Panc1 (cell line): ENCODE results near the gene MTMR2. TPM values are rescaled to one million over a fixed set of nuclear protein-coding genes. Genes with fewer than 3 reads are reported as not detected.

Experiments used
- ATAC-seq: fragments of 200-7000 bp; cut with Tn5 transposase; 2 replicates; pipeline ENCODE4 v1.9.1; 2020; ENCODE audit warnings: mild to moderate bottlenecking, moderate library complexity
- BruUV-seq: library from RNA; stranded (reverse); fragments of 400-500 nt; replicated peaks from 2 replicates; lab custom pipeline; 2021; lab: Mats Ljungman, UMichigan
- CTCF ChIA-PET: fragments of 300-600 bp; sonication (Branson Sonifier 250); formaldehyde crosslinking; loops from one replicate; lab custom pipeline; 2022; ENCODE audit warnings: antibody characterized with exemption; lab: Charles Lee
- POLR2A ChIA-PET: fragments of 300-600 bp; sonication (Branson Sonifier 250); formaldehyde crosslinking; loops from one replicate; lab custom pipeline; 2022; ENCODE audit warnings: antibody characterized with exemption; lab: Charles Lee
- DNase-seq: peaks from one replicate; pipeline ENCODE4 v3.0.0-alpha.2; 2010; ENCODE audit warnings: low read depth, low spot score
- H3K27ac ChIP-seq: 2 replicates; pipeline ENCODE4 v1.5.1; 2011; ENCODE audit warnings: mild to moderate bottlenecking, low read length, inconsistent platforms
- H3K27me3 ChIP-seq: fragments of 200-500 bp; sonication (Bioruptor generic); 2 replicates; pipeline ENCODE4 v1.6.0; 2014; ENCODE audit warnings: low read length, inconsistent platforms; ENCODE audit not compliant: control insufficient read depth, insufficient read depth
- H3K36me3 ChIP-seq: fragments of 200-500 bp; sonication (Bioruptor generic); 2 replicates; pipeline ENCODE4 v1.5.1; 2014; ENCODE audit warnings: inconsistent platforms, mild to moderate bottlenecking, low read length, moderate library complexity; ENCODE audit not compliant: control insufficient read depth, insufficient read depth
- H3K4me1 ChIP-seq: 2 replicates; pipeline ENCODE4 v1.5.1; 2011; ENCODE audit warnings: inconsistent platforms, mild to moderate bottlenecking, low read length, moderate library complexity; ENCODE audit not compliant: control insufficient read depth, insufficient read depth
- H3K4me3 ChIP-seq, 2 experiments: 2 replicates each; pipeline ENCODE4 v1.5.1; 2011 to 2012; ENCODE audit warnings: low read depth in 2 of 2, low read length in 2 of 2, mild to moderate bottlenecking in 2 of 2, inconsistent platforms in 1 of 2, moderate library complexity in 1 of 2
- H3K9me3 ChIP-seq: fragments of 200-500 bp; sonication (Bioruptor generic); 2 replicates; pipeline ENCODE4 v1.5.1; 2014; ENCODE audit warnings: low read depth, mild to moderate bottlenecking, inconsistent platforms, low read length, moderate library complexity; ENCODE audit not compliant: control insufficient read depth, insufficient read depth
- CTCF ChIP-seq: fragments of 450-650 bp; IDR thresholded peaks from 2 replicates; pipeline ENCODE4 v1.5.1; 2017; ENCODE audit warnings: mild to moderate bottlenecking
- POLR2AphosphoS5 ChIP-seq: IDR thresholded peaks from 2 replicates; pipeline ENCODE4 v1.6.1; 2012; ENCODE audit warnings: mild to moderate bottlenecking, low read depth, low read length, moderate library complexity
- SIN3A ChIP-seq: IDR thresholded peaks from 2 replicates; pipeline ENCODE4 v1.6.1; 2012; ENCODE audit warnings: low read depth, mild to moderate bottlenecking, low read length, moderate library complexity, borderline replicate concordance; ENCODE audit not compliant: insufficient read depth
- TCF7L2 ChIP-seq: IDR thresholded peaks from 2 replicates; pipeline ENCODE4 v1.6.1; 2011; ENCODE audit warnings: mild to moderate bottlenecking, low read depth, low read length, inconsistent platforms
- in situ Hi-C: cut with HindIII; loops from 2 replicates; pipeline ENCODE4 v1.10.0; 2016; ENCODE audit warnings: low sequenced_read_pairs, low pct_unique_long_range_greater_than_20kb
- intact Hi-C: fragments of 100-400 bp; cut with micrococcal nuclease; formaldehyde crosslinking; loops from one replicate; pipeline ENCODE4 v1.10.0; 2022; ENCODE audit not compliant: unreplicated experiment
- total RNA-seq: library from RNA; stranded (reverse); gene quantifications from one replicate; pipeline ENCODE4 v1.2.1, GENCODE V29; 2021; ENCODE audit not compliant: unreplicated experiment
- TF ChIP-seq, protein P1 (sequence below), 2 experiments: IDR thresholded peaks; 2 replicates each; pipeline ENCODE4 v1.6.1; 2011 to 2012; ENCODE audit warnings: low read depth in 2 of 2, control low read depth in 1 of 2, low read length in 1 of 2, mild to moderate bottlenecking in 1 of 2, moderate library complexity in 1 of 2; ENCODE audit not compliant: insufficient read depth in 1 of 2

MTMR2 gene
- total RNA-seq, 1 experiment from 2014 or later = 44.8 TPM

DNA sequence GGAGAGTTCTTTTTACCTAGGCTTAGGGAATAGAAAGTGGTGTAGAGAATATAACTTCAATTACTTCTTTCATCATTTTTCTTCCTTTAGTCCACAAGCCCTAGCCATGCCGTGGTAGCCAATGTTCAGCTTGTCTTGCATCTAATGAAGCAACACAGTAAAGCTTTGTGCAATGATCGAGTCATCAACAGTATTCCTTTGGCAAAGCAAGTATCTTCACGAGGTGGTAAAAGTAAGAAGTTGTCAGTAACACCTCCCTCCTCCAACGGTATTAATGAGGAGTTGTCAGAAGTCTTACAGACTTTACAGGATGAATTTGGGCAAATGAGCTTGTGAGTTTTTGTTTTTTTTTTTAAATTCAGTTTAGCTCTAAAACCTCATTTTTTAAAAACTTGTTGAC lies 96.2 kb downstream of the MTMR2 start:
- POLR2A ChIA-PET = no interaction called here

GRCh38 chr11:95821640-95822039 lies 102.3 kb downstream of the MTMR2 start:
- CTCF ChIA-PET = no interaction called here

More for the DNA sequence above, 96.2 kb downstream of the MTMR2 start:
- intact Hi-C loops (no loop called here), in situ Hi-C loops (no loop called here)
- BruUV-seq = no TSS peak
- CTCF ChIA-PET = no interaction called here
- H3K36me3 ChIP-seq = peaks cover 32% of the 10 kb centered on the region
- no peaks in the 10 kb centered on the region for H3K27me3 ChIP-seq
- TF ChIP-seq POLR2AphosphoS5 = no peak
- TF ChIP-seq SIN3A = no peak
- TF ChIP-seq TCF7L2 = no peak
- no peak for TF ChIP-seq CTCF
- TF ChIP-seq, protein P1, sequence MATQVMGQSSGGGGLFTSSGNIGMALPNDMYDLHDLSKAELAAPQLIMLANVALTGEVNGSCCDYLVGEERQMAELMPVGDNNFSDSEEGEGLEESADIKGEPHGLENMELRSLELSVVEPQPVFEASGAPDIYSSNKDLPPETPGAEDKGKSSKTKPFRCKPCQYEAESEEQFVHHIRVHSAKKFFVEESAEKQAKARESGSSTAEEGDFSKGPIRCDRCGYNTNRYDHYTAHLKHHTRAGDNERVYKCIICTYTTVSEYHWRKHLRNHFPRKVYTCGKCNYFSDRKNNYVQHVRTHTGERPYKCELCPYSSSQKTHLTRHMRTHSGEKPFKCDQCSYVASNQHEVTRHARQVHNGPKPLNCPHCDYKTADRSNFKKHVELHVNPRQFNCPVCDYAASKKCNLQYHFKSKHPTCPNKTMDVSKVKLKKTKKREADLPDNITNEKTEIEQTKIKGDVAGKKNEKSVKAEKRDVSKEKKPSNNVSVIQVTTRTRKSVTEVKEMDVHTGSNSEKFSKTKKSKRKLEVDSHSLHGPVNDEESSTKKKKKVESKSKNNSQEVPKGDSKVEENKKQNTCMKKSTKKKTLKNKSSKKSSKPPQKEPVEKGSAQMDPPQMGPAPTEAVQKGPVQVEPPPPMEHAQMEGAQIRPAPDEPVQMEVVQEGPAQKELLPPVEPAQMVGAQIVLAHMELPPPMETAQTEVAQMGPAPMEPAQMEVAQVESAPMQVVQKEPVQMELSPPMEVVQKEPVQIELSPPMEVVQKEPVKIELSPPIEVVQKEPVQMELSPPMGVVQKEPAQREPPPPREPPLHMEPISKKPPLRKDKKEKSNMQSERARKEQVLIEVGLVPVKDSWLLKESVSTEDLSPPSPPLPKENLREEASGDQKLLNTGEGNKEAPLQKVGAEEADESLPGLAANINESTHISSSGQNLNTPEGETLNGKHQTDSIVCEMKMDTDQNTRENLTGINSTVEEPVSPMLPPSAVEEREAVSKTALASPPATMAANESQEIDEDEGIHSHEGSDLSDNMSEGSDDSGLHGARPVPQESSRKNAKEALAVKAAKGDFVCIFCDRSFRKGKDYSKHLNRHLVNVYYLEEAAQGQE (IDR thresholded peaks at IDR 0.05; ENCODE audit: insufficient read depth in 1 of 2, low read depth in 2 of 2, low read length in 1 of 2) = no peak
- no peaks in the 10 kb centered on the region for H3K9me3 ChIP-seq
- H3K27ac ChIP-seq = no peak overlapping the region
- H3K4me1 ChIP-seq = 0 out of 2 replicates have a peak, but pooled peaks cover 4% of the 10 kb centered on the region
- ATAC-seq (no peak), DNase-seq (no peak)
- H3K4me3 ChIP-seq = no peak overlapping the region

More at GRCh38 chr11:95821640-95822039, 102.3 kb downstream of the MTMR2 start:
- Histone ChIP-seq H3K36me3 (peaks cover 13% of the 10 kb centered on the region), H3K27ac (no peak overlapping the region), H3K4me1 (no peaks in the 10 kb centered on the region), H3K4me3 (no peak overlapping the region), H3K27me3 (no peaks in the 10 kb centered on the region), H3K9me3 (no peaks in the 10 kb centered on the region)
- DNase-seq (no peak), ATAC-seq (no peak)
- intact Hi-C loops = no loop called here
- POLR2A ChIA-PET = no interaction called here
- in situ Hi-C loops = no loop called here
- TF ChIP-seq TCF7L2 (no peak), CTCF (no peak), POLR2AphosphoS5 (no peak), SIN3A (no peak)
- TF ChIP-seq, protein P1 (IDR thresholded peaks at IDR 0.05; ENCODE audit: insufficient read depth in 1 of 2, low read depth in 2 of 2, low read length in 1 of 2) = no peak
- BruUV-seq = no TSS peak
